H1 (cell line): ENCODE measurements around the gene C21orf91. TPM values are rescaled to one million over a fixed set of nuclear protein-coding genes. Genes with fewer than 3 reads are reported as not detected.

Source experiments
- CTCF ChIA-PET: fragments of 300-600 bp; sonication (Branson Sonifier 250); formaldehyde crosslinking; loops from one replicate; lab custom pipeline; 2021; ENCODE audit not compliant: partially characterized antibody; lab: Charles Lee
- POLR2A ChIA-PET: fragments of 300-600 bp; sonication (Branson Sonifier 250); formaldehyde crosslinking; loops from one replicate; lab custom pipeline; 2021; ENCODE audit warnings: inconsistent platforms; ENCODE audit not compliant: partially characterized antibody; lab: Charles Lee
- DNase-seq, 2 experiments: peaks; one replicate each; pipeline versions ENCODE4 v3.0.0 to v3.0.0-alpha.2; 2010 to 2022; ENCODE audit warnings: low spot score in 2 of 2, low read depth in 1 of 2, mixed read lengths in 1 of 2
- FAIRE-seq: peaks from 2 replicates; lab custom pipeline; 2011; peaks lifted over from hg19 to GRCh38; lab: Jason Lieb, UNC
- H2AFZ ChIP-seq: 2 replicates; pipeline ENCODE4 v1.8.1; 2012; ENCODE audit warnings: low read length, inconsistent platforms
- H2AK5ac ChIP-seq: 2 replicates; pipeline ENCODE4 v1.6.1; 2013; ENCODE audit warnings: low read depth, low read length
- H2BK120ac ChIP-seq: replicated peaks from 2 replicates; pipeline ENCODE3; 2013; ENCODE audit warnings: low read depth, low read length, inconsistent platforms
- H2BK12ac ChIP-seq: 2 replicates; pipeline ENCODE4 v1.6.1; 2013; ENCODE audit warnings: low read depth, low read length
- H2BK15ac ChIP-seq: 2 replicates; pipeline ENCODE4 v1.6.1; 2013; ENCODE audit warnings: low read length
- H2BK20ac ChIP-seq: 2 replicates; pipeline ENCODE4 v1.6.1; 2013; ENCODE audit warnings: low read length
- H2BK5ac ChIP-seq: 2 replicates; pipeline ENCODE4 v1.6.1; 2013; ENCODE audit warnings: low read depth, low read length
- H3K14ac ChIP-seq: 2 replicates; pipeline ENCODE4 v1.6.1; 2013; ENCODE audit warnings: inconsistent platforms; ENCODE audit not compliant: insufficient read length
- H3K18ac ChIP-seq: 2 replicates; pipeline ENCODE4 v1.6.1; 2013; ENCODE audit warnings: low read length; ENCODE audit errors: extremely low read depth
- H3K23ac ChIP-seq: 2 replicates; pipeline ENCODE4 v1.6.1; 2013; ENCODE audit warnings: inconsistent platforms; ENCODE audit not compliant: insufficient read length
- H3K23me2 ChIP-seq: 2 replicates; pipeline ENCODE4 v1.6.1; 2013; ENCODE audit warnings: low read depth, low read length
- H3K27ac ChIP-seq: 2 replicates; pipeline ENCODE4 v1.6.1; 2011; ENCODE audit warnings: low read depth, low read length, inconsistent platforms
- H3K27me3 ChIP-seq, 4 experiments: replicated peaks in 1 of 4; 1 replicate in 1 of 4; 2 replicates in 3 of 4; pipeline versions ENCODE4 v1.6.1 to v1.8.1; 2011 to 2013; ENCODE audit warnings: low read length in 3 of 4, mild to moderate bottlenecking in 3 of 4, inconsistent platforms in 2 of 4, mixed read lengths in 2 of 4, moderate library complexity in 1 of 4; ENCODE audit not compliant: control insufficient read depth in 3 of 4, insufficient read depth in 3 of 4; ENCODE audit errors: extremely low read depth in 1 of 4
- H3K36me3 ChIP-seq, 4 experiments: 2 replicates each; pipeline versions ENCODE4 v1.6.1 to v1.8.1; 2011 to 2013; ENCODE audit warnings: mild to moderate bottlenecking in 4 of 4, low read length in 3 of 4, moderate library complexity in 2 of 4, control low read depth in 1 of 4, inconsistent platforms in 1 of 4; ENCODE audit not compliant: insufficient read depth in 4 of 4, control insufficient read depth in 2 of 4
- H3K4ac ChIP-seq: replicated peaks from 2 replicates; pipeline ENCODE3; 2013; ENCODE audit warnings: low read length, low read depth, mixed read lengths, inconsistent platforms; ENCODE audit not compliant: insufficient read length
- H3K4me1 ChIP-seq, 4 experiments: replicated peaks in 1 of 4; 1 replicate in 1 of 4; 2 replicates in 3 of 4; pipeline versions ENCODE4 v1.6.1 to v1.8.1; 2011 to 2013; ENCODE audit warnings: low read length in 3 of 4, inconsistent platforms in 2 of 4, mixed read lengths in 1 of 4; ENCODE audit not compliant: insufficient read depth in 4 of 4, control insufficient read depth in 3 of 4
- H3K4me2 ChIP-seq, 2 experiments: 2 replicates each; pipeline versions ENCODE4 v1.6.1 to v1.8.1; 2011 to 2013; ENCODE audit warnings: low read depth in 2 of 2, low read length in 2 of 2, control low read depth in 1 of 2, inconsistent platforms in 1 of 2, mild to moderate bottlenecking in 1 of 2; ENCODE audit not compliant: insufficient read depth in 1 of 2
- H3K4me3 ChIP-seq, 4 experiments: fragments of 200-600, 300-600 bp in 1 of 4; sonication (generic), shearing (Covaris generic), sonication (Bioruptor Twin) in 1 of 4; 2 replicates each; pipeline versions ENCODE4 v1.5.1 to v1.8.1; 2011 to 2016; ENCODE audit warnings: low read length in 4 of 4, low read depth in 3 of 4, control low read depth in 2 of 4, inconsistent platforms in 2 of 4, mild to moderate bottlenecking in 2 of 4, mixed read lengths in 1 of 4, moderate library complexity in 1 of 4; ENCODE audit not compliant: insufficient read depth in 2 of 4; ENCODE audit errors: extremely low read depth in 1 of 4
- H3K56ac ChIP-seq: replicated peaks from 2 replicates; pipeline ENCODE3; 2013; ENCODE audit warnings: low read depth, mild to moderate bottlenecking, mixed read lengths, low read length, inconsistent platforms; ENCODE audit not compliant: insufficient read length
- H3K79me1 ChIP-seq: 2 replicates; pipeline ENCODE4 v1.6.1; 2013; ENCODE audit warnings: low read depth, low read length, control low read depth
- H3K79me2 ChIP-seq, 2 experiments: 2 replicates each; pipeline versions ENCODE4 v1.6.1 to v1.8.1; 2012 to 2013; ENCODE audit warnings: low read length in 2 of 2, mild to moderate bottlenecking in 2 of 2, inconsistent platforms in 1 of 2; ENCODE audit not compliant: insufficient read depth in 2 of 2, control insufficient read depth in 1 of 2
- H3K9ac ChIP-seq, 4 experiments: replicated peaks in 1 of 4; 1 replicate in 1 of 4; 2 replicates in 3 of 4; pipeline versions ENCODE4 v1.6.1 to v1.8.1; 2011 to 2013; ENCODE audit warnings: low read depth in 3 of 4, low read length in 3 of 4, control low read depth in 2 of 4, mild to moderate bottlenecking in 2 of 4, moderate library complexity in 2 of 4, inconsistent platforms in 1 of 4; ENCODE audit errors: extremely low read depth in 1 of 4
- H3K9me3 ChIP-seq, 2 experiments: 2 replicates each; pipeline versions ENCODE4 v1.6.1 to v1.8.1; 2012 to 2013; ENCODE audit warnings: mild to moderate bottlenecking in 2 of 2, moderate library complexity in 2 of 2, control low read depth in 1 of 2, inconsistent platforms in 1 of 2, low read depth in 1 of 2, low read length in 1 of 2, mixed read lengths in 1 of 2; ENCODE audit not compliant: insufficient read depth in 2 of 2
- H4K20me1 ChIP-seq, 2 experiments: replicated peaks in 1 of 2; 2 replicates each; pipeline versions ENCODE3 to v1.8.1; 2011 to 2013; ENCODE audit warnings: inconsistent platforms in 2 of 2, low read length in 2 of 2, mild to moderate bottlenecking in 1 of 2; ENCODE audit not compliant: insufficient read depth in 2 of 2, control insufficient read depth in 1 of 2
- H4K5ac ChIP-seq: 2 replicates; pipeline ENCODE4 v1.6.1; 2013; ENCODE audit warnings: low read length, low read depth, mixed read lengths, inconsistent platforms; ENCODE audit not compliant: insufficient read length
- H4K8ac ChIP-seq: 2 replicates; pipeline ENCODE4 v1.8.0; 2013; ENCODE audit warnings: mild to moderate bottlenecking, moderate library complexity, low read length, inconsistent platforms; ENCODE audit not compliant: insufficient read depth; ENCODE audit errors: extremely low read depth
- H4K91ac ChIP-seq: replicated peaks from 2 replicates; pipeline ENCODE3; 2013; ENCODE audit warnings: low read length, mixed read lengths, inconsistent platforms; ENCODE audit not compliant: insufficient read length
- BACH1 ChIP-seq: IDR thresholded peaks from 2 replicates; pipeline ENCODE4 v1.6.1; 2012; ENCODE audit warnings: low read length, improper control_type of control experiment
- BRCA1 ChIP-seq: IDR thresholded peaks from 2 replicates; pipeline ENCODE4 v1.6.1; 2012; ENCODE audit warnings: low read depth, low read length, improper control_type of control experiment
- CHD1 ChIP-seq: IDR thresholded peaks from 2 replicates; pipeline ENCODE4 v1.6.1; 2012; ENCODE audit warnings: low read depth, low read length, improper control_type of control experiment
- CREB1 ChIP-seq: IDR thresholded peaks from 2 replicates; pipeline ENCODE4 v1.6.1; 2012; ENCODE audit warnings: inconsistent platforms
- EZH2 ChIP-seq: fragments of 200-600 bp; sonication (generic); IDR thresholded peaks from 2 replicates; pipeline ENCODE4 v1.7.1; 2012; ENCODE audit warnings: low read depth, mild to moderate bottlenecking, moderate library complexity, low read length, inconsistent platforms; ENCODE audit not compliant: severe bottlenecking
- FOSL1 ChIP-seq: IDR thresholded peaks from 2 replicates; pipeline ENCODE4 v1.6.1; 2011; ENCODE audit warnings: mild to moderate bottlenecking, low read depth, low read length, moderate library complexity; ENCODE audit not compliant: insufficient read depth
- POLR2A ChIP-seq, 2 experiments: IDR thresholded peaks; 1 replicate in 1 of 2; 2 replicates in 1 of 2; pipeline ENCODE4 v1.6.1; 2011; ENCODE audit warnings: low read depth in 2 of 2, low read length in 2 of 2, mild to moderate bottlenecking in 2 of 2; ENCODE audit errors: control extremely low read depth in 1 of 2
- SIRT6 ChIP-seq: IDR thresholded peaks from one replicate; pipeline ENCODE4 v1.7.1; 2012; ENCODE audit warnings: low read length, inconsistent platforms
- TBP ChIP-seq: IDR thresholded peaks from 2 replicates; pipeline ENCODE4 v1.6.1; 2011; ENCODE audit warnings: low read depth, low read length, improper control_type of control experiment
- TEAD4 ChIP-seq: IDR thresholded peaks from 2 replicates; pipeline ENCODE4 v1.6.1; 2012; ENCODE audit warnings: low read depth, low read length, inconsistent platforms, mixed read lengths
- WGBS, 2 experiments: shearing (Covaris generic) in 1 of 2; methylation state at CpG; one replicate each; pipeline versions ENCODE4 v1.1.6 to v1.1.7; 2013 to 2015; ENCODE audit warnings: low lambda C conversion rate in 2 of 2, mixed read lengths in 2 of 2, inconsistent platforms in 1 of 2, low coverage in 1 of 2, missing lambda C conversion rate in 1 of 2; ENCODE audit not compliant: insufficient replicate concordance in 2 of 2, insufficient coverage in 1 of 2, insufficient read length in 1 of 2; ENCODE audit errors: extremely low coverage in 1 of 2, missing lambda C conversion rate in 1 of 2; 5-methylcytosine and 5-hydroxymethylcytosine counted together
- polyA plus RNA-seq, 7 experiments: library from polyadenylated mRNA; depleted of rRNA in 3 of 7; stranded (reverse) in 5 of 7; unstranded in 2 of 7; fragments of >200 nt in 5 of 7; fragments of 200-250 nt in 2 of 7; gene quantifications; 1 replicate in 5 of 7; 2 replicates in 1 of 7; 4 replicates in 1 of 7; pipeline versions ENCODE4 v1.2.1 to v1.2.3, GENCODE V29; 2011 to 2013; ENCODE audit warnings: missing spikeins in 2 of 7, mixed read lengths in 2 of 7
- total RNA-seq: library from RNA; stranded (reverse); fragmentation: NEBNext Ultra II Directional; extraction: Animal tissue kit (Norgen Biotek cat#: 25700); gene quantifications from 2 replicates; pipeline ENCODE4 v1.2.1, GENCODE V29; 2021

Gene C21orf91
- total and polyA plus RNA-seq, 2 of the 8 experiments (the other 6 are each of a cell fraction or from before 2014, with no cell fraction given): 4.9 to 33.6 TPM

DNA sequence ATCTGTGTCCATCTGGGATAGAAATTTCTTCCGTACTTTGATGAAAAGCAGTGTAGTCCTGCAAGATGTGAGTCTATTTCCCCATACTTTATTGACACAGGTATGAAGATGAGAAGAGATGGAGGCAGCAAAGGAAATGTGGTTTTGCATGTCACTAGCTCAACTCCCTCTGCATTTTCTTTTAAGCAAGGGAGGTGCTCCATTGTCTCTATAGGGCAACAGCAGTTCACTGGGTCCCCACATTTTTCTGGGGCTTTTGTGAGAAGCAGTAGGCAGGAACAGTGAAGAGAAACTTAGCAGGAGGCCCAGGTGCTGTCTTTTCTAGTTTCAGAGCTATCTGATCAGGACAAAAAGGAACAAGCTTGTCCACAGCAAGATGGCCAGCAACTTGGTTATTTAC, 37.1 kb downstream of the C21orf91 start:
- FAIRE-seq (no peak), DNase-seq (no peak)
- H3K9ac ChIP-seq: no peak overlapping the region
- no peak overlapping the region for H4K91ac ChIP-seq
- H3K23ac ChIP-seq: no peak overlapping the region
- H2BK120ac ChIP-seq: no peak overlapping the region
- H4K20me1 ChIP-seq: no peaks in the 10 kb centered on the region
- no peak overlapping the region for H2AFZ ChIP-seq
- ChIA-PET POLR2A (interaction anchor here (0.7 to 2.0 kb wide), 4 partner anchors 17 to 37 kb away, joined by 4 to 8 read pairs (median 4); partner anchors contain the start of gene C21orf91), CTCF (interaction anchor here (0.6 to 1.3 kb wide), 5 partner anchors 13 to 820 kb away, joined by 3 to 4 read pairs (median 3); no protein-coding TSS in a partner anchor)
- peaks cover 0 to 5% (median 0%) of the 10 kb centered on the region in 4 experiments; a peak in 3 of 7 replicates for H3K4me1 ChIP-seq
- no peak overlapping the region for H3K18ac ChIP-seq
- no peak overlapping the region for H2BK5ac ChIP-seq
- no peak overlapping the region for H3K4ac ChIP-seq
- peaks cover 0 to 12% (median 2%) of the 10 kb centered on the region in 4 experiments; a peak in 4 of 8 replicates for H3K36me3 ChIP-seq
- no peak overlapping the region for H3K14ac ChIP-seq
- 100% methylated on average over 1 of the region's 1 CpG; no CpG with 5 or more reads in 1 of the 2 experiments for WGBS, 2 experiments
- H3K9me3 ChIP-seq: no peaks in the 10 kb centered on the region; a peak in 1 of 4 replicates
- H3K4me2 ChIP-seq: no peak overlapping the region
- no peak overlapping the region for H2BK20ac ChIP-seq
- no peak overlapping the region for H3K4me3 ChIP-seq
- H4K8ac ChIP-seq: no peak overlapping the region
- H2BK15ac ChIP-seq: no peak overlapping the region
- H3K56ac ChIP-seq: no peak overlapping the region
- H3K23me2 ChIP-seq: no peaks in the 10 kb centered on the region
- no peaks in the 10 kb centered on the region for H3K27me3 ChIP-seq
- no peak overlapping the region for H3K27ac ChIP-seq
- H2AK5ac ChIP-seq: no peak overlapping the region
- H3K79me1 ChIP-seq: no peaks in the 10 kb centered on the region
- H3K79me2 ChIP-seq: no peaks in the 10 kb centered on the region
- H2BK12ac ChIP-seq: no peak overlapping the region
- H4K5ac ChIP-seq: no peak overlapping the region
- TF ChIP-seq POLR2A (IDR thresholded peaks at IDR 0.05; ENCODE audit: control extremely low read depth in 1 of 2, low read depth in 2 of 2, low read length in 2 of 2) (no peak), TBP (no peak), EZH2 (no peak), BACH1 (no peak), SIRT6 (no peak), FOSL1 (no peak), CHD1 (no peak), CREB1 (no peak), BRCA1 (no peak), TEAD4 (no peak)
